Loucy (cell line): Measurements from ENCODE around the gene BRD2.

Experiments
- H2AFZ ChIP-seq: fragments of 200-600 bp; sonication (generic); 2 replicates; pipeline ENCODE4 v1.6.0; 2016; ENCODE audit warnings: antibody characterized with exemption, mild to moderate bottlenecking, low read length, moderate library complexity
- H3F3A ChIP-seq: fragments of 200-600 bp; 2 replicates; pipeline ENCODE4 v1.6.0; 2016; ENCODE audit warnings: antibody characterized with exemption, low read depth, mild to moderate bottlenecking
- H3K27me3 ChIP-seq: fragments of 200-600 bp; sonication (generic); 2 replicates; pipeline ENCODE4 v1.6.1; 2014; ENCODE audit warnings: low read length, mild to moderate bottlenecking; ENCODE audit not compliant: insufficient read depth, poor library complexity, severe bottlenecking
- H3K36me3 ChIP-seq: fragments of 200-600 bp; sonication (generic); 2 replicates; pipeline ENCODE4 v1.6.1; 2016; ENCODE audit warnings: low read length; ENCODE audit not compliant: insufficient read depth
- H3K4me1 ChIP-seq: fragments of 200-600 bp; sonication (generic); 2 replicates; pipeline ENCODE4 v1.5.1; 2014; ENCODE audit warnings: low read length, mild to moderate bottlenecking; ENCODE audit not compliant: insufficient read depth, poor library complexity, severe bottlenecking
- H3K4me2 ChIP-seq: fragments of 200-600 bp; sonication (generic); 2 replicates; pipeline ENCODE4 v1.6.0; 2014; ENCODE audit warnings: antibody characterized with exemption, low read length, low read depth, mild to moderate bottlenecking; ENCODE audit not compliant: poor library complexity, severe bottlenecking
- H3K4me3 ChIP-seq: fragments of 200-600 bp; sonication (generic); 2 replicates; pipeline ENCODE4 v1.5.1; 2014; ENCODE audit warnings: low read length, mild to moderate bottlenecking, mixed read lengths; ENCODE audit not compliant: poor library complexity, severe bottlenecking
- H3K79me2 ChIP-seq: fragments of 200-600 bp; sonication (generic); 2 replicates; pipeline ENCODE4 v1.6.1; 2014; ENCODE audit warnings: low read length; ENCODE audit not compliant: insufficient read depth
- H3K9ac ChIP-seq: fragments of 200-600 bp; sonication (generic); 2 replicates; pipeline ENCODE4 v1.6.0; 2014; ENCODE audit warnings: mild to moderate bottlenecking, low read depth, low read length, moderate library complexity; ENCODE audit not compliant: poor library complexity, severe bottlenecking
- H3K9me2 ChIP-seq: fragments of 200-600 bp; sonication (generic); replicated peaks from 2 replicates; pipeline ENCODE4 v1.6.1; 2016; ENCODE audit warnings: low read depth, low read length, mixed read lengths
- H3K9me3 ChIP-seq: fragments of 200-600 bp; sonication (generic); 2 replicates; pipeline ENCODE4 v1.6.1; 2014; ENCODE audit warnings: mild to moderate bottlenecking, antibody characterized with exemption, low read length, low read depth; ENCODE audit not compliant: insufficient read depth
- H4K20me1 ChIP-seq: fragments of 200-600 bp; sonication (generic); 2 replicates; pipeline ENCODE4 v1.6.0; 2014; ENCODE audit warnings: antibody characterized with exemption, low read length, mild to moderate bottlenecking; ENCODE audit not compliant: insufficient read depth, poor library complexity, severe bottlenecking
- CTCF ChIP-seq: fragments of 200-600 bp; sonication (generic); conservative IDR thresholded peaks from 2 replicates; pipeline ENCODE4 v1.5.1; 2014; ENCODE audit warnings: mild to moderate bottlenecking, antibody characterized with exemption, low read length
- EZH2phosphoT487 ChIP-seq: fragments of 200-600 bp; IDR thresholded peaks from 2 replicates; pipeline ENCODE4 v1.6.1; 2018; ENCODE audit warnings: antibody characterized with exemption, mild to moderate bottlenecking, moderate library complexity, borderline replicate concordance

The BRD2 gene

GRCh38 chr6:32971242-32971580 lies 2.8 kb downstream of the BRD2 start:
- Histone ChIP-seq H3K4me1 (peaks cover 29% of the 10 kb centered on the region), H3K27me3 (peaks cover 42% of the 10 kb centered on the region), H2AFZ (no peak overlapping the region), H3K9me2 (no peaks in the 10 kb centered on the region), H3K9ac (peak overlapping the region; percentile 100), H3K4me3 (peak overlapping the region; percentile 96), H3K79me2 (peaks cover 85% of the 10 kb centered on the region), H3K4me2 (peak overlapping the region; percentile 75), H4K20me1 (peaks cover 43% of the 10 kb centered on the region), H3F3A (peaks cover 16% of the 10 kb centered on the region; the same call in 1 of the 2 replicates), H3K36me3 (peaks cover 46% of the 10 kb centered on the region), H3K9me3 (no peaks in the 10 kb centered on the region)
- TF ChIP-seq CTCF (no peak), EZH2phosphoT487 (no peak)

- H3F3A ChIP-seq: peaks cover 15% of the 10 kb centered on the region; the same call in 1 of the 2 replicates
These were observed 3.4 kb downstream of the BRD2 start for GRCh38 chr6:32971581-32972352.

GRCh38 chr6:32972353-32973143 lies 4.2 kb downstream of the BRD2 start:
- Histone ChIP-seq H3K36me3 (peaks cover 59% of the 10 kb centered on the region), H3K9me3 (no peaks in the 10 kb centered on the region), H2AFZ (no peak overlapping the region), H3K4me3 (peak overlapping the region; percentile 96), H4K20me1 (peaks cover 54% of the 10 kb centered on the region), H3K4me2 (peak overlapping the region; percentile 93), H3F3A (peaks cover 9% of the 10 kb centered on the region; the same call in 1 of the 2 replicates), H3K9ac (peak overlapping the region; percentile 84), H3K9me2 (no peaks in the 10 kb centered on the region), H3K4me1 (peaks cover 31% of the 10 kb centered on the region), H3K27me3 (peaks cover 42% of the 10 kb centered on the region), H3K79me2 (peaks cover 87% of the 10 kb centered on the region)
- TF ChIP-seq EZH2phosphoT487: no peak
- TF ChIP-seq CTCF: no peak

More at GRCh38 chr6:32971581-32972352, 3.4 kb downstream of the BRD2 start:
- H3K9me2 ChIP-seq: no peaks in the 10 kb centered on the region
- no peak for TF ChIP-seq EZH2phosphoT487
- TF ChIP-seq CTCF: no peak
- H3K79me2 ChIP-seq: peaks cover 85% of the 10 kb centered on the region
- no peaks in the 10 kb centered on the region for H3K9me3 ChIP-seq
- peak overlapping the region; percentile 96 for H3K4me3 ChIP-seq
- H3K4me1 ChIP-seq: peaks cover 29% of the 10 kb centered on the region
- peak overlapping the region; percentile 100 for H3K9ac ChIP-seq
- H3K27me3 ChIP-seq: peaks cover 42% of the 10 kb centered on the region
- H2AFZ ChIP-seq: no peak overlapping the region
- H3K36me3 ChIP-seq: peaks cover 52% of the 10 kb centered on the region
- peak overlapping the region; percentile 93 for H3K4me2 ChIP-seq
- peaks cover 49% of the 10 kb centered on the region for H4K20me1 ChIP-seq
